Smooth muscle cell (in vitro differentiated cells): ENCODE measurements around the gene HIRIP3. TPM values are rescaled to one million over a fixed set of nuclear protein-coding genes. Genes with fewer than 3 reads are reported as not detected.

Source experiments
- DNase-seq: peaks from one replicate; lab custom pipeline; 2025; ENCODE audit not compliant: unreplicated experiment; lab: John Stamatoyannopoulos, UW
- H2AFZ ChIP-seq: fragments of 200-600 bp; sonication (generic); 2 replicates; pipeline ENCODE4 v1.6.0; 2016; ENCODE audit warnings: antibody characterized with exemption, low read depth, mild to moderate bottlenecking
- H3F3A ChIP-seq: fragments of 200-600 bp; sonication (generic); 2 replicates; pipeline ENCODE4 v1.6.0; 2017; ENCODE audit warnings: antibody characterized with exemption, low read depth
- H3K27ac ChIP-seq: fragments of 200-600 bp; sonication (generic); 2 replicates; pipeline ENCODE4 v1.5.1; 2016; ENCODE audit warnings: low read depth, mild to moderate bottlenecking
- H3K27me3 ChIP-seq: fragments of 200-600 bp; sonication (generic); 2 replicates; pipeline ENCODE4 v1.6.1; 2016; ENCODE audit warnings: low read depth, mild to moderate bottlenecking
- H3K36me3 ChIP-seq: fragments of 200-600 bp; sonication (generic); 2 replicates; pipeline ENCODE4 v1.5.1; 2016; ENCODE audit warnings: low read depth
- H3K4me1 ChIP-seq: fragments of 200-600 bp; sonication (generic); 2 replicates; pipeline ENCODE4 v1.5.1; 2016; ENCODE audit warnings: low read depth
- H3K4me2 ChIP-seq: fragments of 200-600 bp; sonication (generic); 2 replicates; pipeline ENCODE4 v1.6.0; 2016; ENCODE audit warnings: mild to moderate bottlenecking
- H3K4me3 ChIP-seq: fragments of 200-600 bp; sonication (generic); 2 replicates; pipeline ENCODE4 v1.5.1; 2016; ENCODE audit warnings: mild to moderate bottlenecking
- H3K79me2 ChIP-seq: fragments of 200-600 bp; sonication (generic); 2 replicates; pipeline ENCODE4 v1.6.0; 2016; ENCODE audit warnings: low read depth, mild to moderate bottlenecking
- H3K9ac ChIP-seq: fragments of 200-600 bp; sonication (generic); 2 replicates; pipeline ENCODE4 v1.6.0; 2016; ENCODE audit warnings: low read depth
- H3K9me3 ChIP-seq: fragments of 200-600 bp; sonication (generic); replicated peaks from 2 replicates; pipeline ENCODE4 v1.5.1; 2016; ENCODE audit warnings: low read depth
- H4K20me1 ChIP-seq: fragments of 200-600 bp; sonication (generic); 2 replicates; pipeline ENCODE4 v1.6.0; 2016; ENCODE audit warnings: low read depth
- WGBS: methylation state at CpG from one replicate; pipeline ENCODE4 v1.1.7; 2016; ENCODE audit warnings: low lambda C conversion rate; 5-methylcytosine and 5-hydroxymethylcytosine counted together
- polyA plus RNA-seq: library from polyadenylated mRNA; unstranded; fragments of >200 nt; fragmentation: Nextera tagmentation; extraction: Ambion mirVana; gene quantifications from 2 replicates; pipeline ENCODE4 v1.2.1, GENCODE V29; 2016
- total RNA-seq: library from RNA; depleted of rRNA; stranded (reverse); fragments of >200 nt; gene quantifications from 2 replicates; pipeline ENCODE4 v1.2.3, GENCODE V29; 2014
- TF ChIP-seq, protein P1 (sequence below): fragments of 200-600 bp; sonication (generic); IDR thresholded peaks from 2 replicates; pipeline ENCODE4 v1.5.1; 2017; ENCODE audit warnings: borderline replicate concordance, mild to moderate bottlenecking, antibody characterized with exemption; ENCODE audit not compliant: insufficient read depth, poor library complexity, severe bottlenecking

HIRIP3 gene
- total and polyA plus RNA-seq, 2 experiments from 2014 or later: 11.3 to 13.9 TPM

DNA sequence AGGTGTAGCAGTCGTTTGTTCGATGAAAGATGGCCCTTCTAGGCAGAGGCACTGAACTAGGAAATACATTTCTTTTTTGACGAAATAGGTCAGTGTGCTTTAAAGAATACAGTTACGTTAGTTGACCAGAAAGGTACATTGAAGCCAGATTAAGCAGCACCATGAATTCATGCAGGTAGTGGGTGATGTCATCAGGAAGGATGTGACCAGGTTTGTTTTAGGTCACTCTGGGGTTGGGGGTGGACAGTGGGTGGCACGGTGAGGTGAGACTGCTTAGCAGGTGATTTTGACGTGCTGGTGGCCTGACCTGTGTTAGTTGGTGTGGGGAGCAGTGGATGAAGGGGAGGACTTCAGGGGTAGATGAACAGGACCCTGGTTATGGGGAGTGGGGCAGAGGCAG, 4.2 kb upstream of the HIRIP3 start:
- Histone ChIP-seq H3K4me3 (no peak overlapping the region), H3K27me3 (no peaks in the 10 kb centered on the region), H3K4me2 (no peak overlapping the region), H3K36me3 (no peaks in the 10 kb centered on the region), H4K20me1 (no peaks in the 10 kb centered on the region), H3K9ac (no peak overlapping the region), H3K27ac (no peak overlapping the region), H3K9me3 (no peaks in the 10 kb centered on the region), H3K4me1 (peaks cover 10% of the 10 kb centered on the region), H3K79me2 (peaks cover 10% of the 10 kb centered on the region), H2AFZ (no peak overlapping the region), H3F3A (no peaks in the 10 kb centered on the region)
- WGBS: 98% methylated on average over 6 of the region's 6 CpGs
- no peak for DNase-seq
- TF ChIP-seq, protein P1, sequence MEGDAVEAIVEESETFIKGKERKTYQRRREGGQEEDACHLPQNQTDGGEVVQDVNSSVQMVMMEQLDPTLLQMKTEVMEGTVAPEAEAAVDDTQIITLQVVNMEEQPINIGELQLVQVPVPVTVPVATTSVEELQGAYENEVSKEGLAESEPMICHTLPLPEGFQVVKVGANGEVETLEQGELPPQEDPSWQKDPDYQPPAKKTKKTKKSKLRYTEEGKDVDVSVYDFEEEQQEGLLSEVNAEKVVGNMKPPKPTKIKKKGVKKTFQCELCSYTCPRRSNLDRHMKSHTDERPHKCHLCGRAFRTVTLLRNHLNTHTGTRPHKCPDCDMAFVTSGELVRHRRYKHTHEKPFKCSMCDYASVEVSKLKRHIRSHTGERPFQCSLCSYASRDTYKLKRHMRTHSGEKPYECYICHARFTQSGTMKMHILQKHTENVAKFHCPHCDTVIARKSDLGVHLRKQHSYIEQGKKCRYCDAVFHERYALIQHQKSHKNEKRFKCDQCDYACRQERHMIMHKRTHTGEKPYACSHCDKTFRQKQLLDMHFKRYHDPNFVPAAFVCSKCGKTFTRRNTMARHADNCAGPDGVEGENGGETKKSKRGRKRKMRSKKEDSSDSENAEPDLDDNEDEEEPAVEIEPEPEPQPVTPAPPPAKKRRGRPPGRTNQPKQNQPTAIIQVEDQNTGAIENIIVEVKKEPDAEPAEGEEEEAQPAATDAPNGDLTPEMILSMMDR: no peak

DNA sequence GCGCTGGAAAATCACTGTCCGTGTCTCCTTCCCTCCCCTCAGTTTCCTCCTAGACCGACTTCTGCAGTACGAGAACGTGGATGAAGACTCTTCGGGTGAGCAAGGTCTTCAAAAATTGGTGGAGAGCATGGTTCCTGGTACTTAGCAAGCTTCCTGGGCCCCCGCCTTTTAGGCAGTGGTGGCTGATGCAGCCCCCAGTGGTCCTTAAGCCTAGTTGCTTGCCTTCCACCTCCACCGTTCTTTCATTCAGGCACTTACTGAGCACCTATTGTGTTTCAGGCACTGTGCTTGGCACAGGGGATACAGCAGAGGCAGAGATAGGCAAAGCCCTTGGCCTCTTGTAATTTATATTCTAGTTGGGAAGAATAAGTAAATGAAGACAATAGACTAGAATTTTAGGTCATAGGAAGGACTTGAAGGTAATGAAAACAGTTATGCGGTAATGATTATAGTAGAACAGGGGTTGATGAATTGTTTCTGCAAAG, 1.4 kb upstream of the HIRIP3 start:
- Histone ChIP-seq H2AFZ (peak overlapping the region; percentile 98), H3K9ac (peak overlapping the region; percentile 81), H3K27me3 (no peaks in the 10 kb centered on the region), H3K79me2 (peaks cover 10% of the 10 kb centered on the region), H3K27ac (no peak overlapping the region), H3K36me3 (no peaks in the 10 kb centered on the region), H3F3A (no peaks in the 10 kb centered on the region), H3K4me3 (peak overlapping the region; percentile 94), H4K20me1 (no peaks in the 10 kb centered on the region), H3K9me3 (no peaks in the 10 kb centered on the region), H3K4me1 (peaks cover 11% of the 10 kb centered on the region), H3K4me2 (peak overlapping the region; percentile 92)
- no peak for DNase-seq
- TF ChIP-seq, protein P1: no peak
- WGBS: 34% methylated on average over 9 of the region's 9 CpGs

DNA sequence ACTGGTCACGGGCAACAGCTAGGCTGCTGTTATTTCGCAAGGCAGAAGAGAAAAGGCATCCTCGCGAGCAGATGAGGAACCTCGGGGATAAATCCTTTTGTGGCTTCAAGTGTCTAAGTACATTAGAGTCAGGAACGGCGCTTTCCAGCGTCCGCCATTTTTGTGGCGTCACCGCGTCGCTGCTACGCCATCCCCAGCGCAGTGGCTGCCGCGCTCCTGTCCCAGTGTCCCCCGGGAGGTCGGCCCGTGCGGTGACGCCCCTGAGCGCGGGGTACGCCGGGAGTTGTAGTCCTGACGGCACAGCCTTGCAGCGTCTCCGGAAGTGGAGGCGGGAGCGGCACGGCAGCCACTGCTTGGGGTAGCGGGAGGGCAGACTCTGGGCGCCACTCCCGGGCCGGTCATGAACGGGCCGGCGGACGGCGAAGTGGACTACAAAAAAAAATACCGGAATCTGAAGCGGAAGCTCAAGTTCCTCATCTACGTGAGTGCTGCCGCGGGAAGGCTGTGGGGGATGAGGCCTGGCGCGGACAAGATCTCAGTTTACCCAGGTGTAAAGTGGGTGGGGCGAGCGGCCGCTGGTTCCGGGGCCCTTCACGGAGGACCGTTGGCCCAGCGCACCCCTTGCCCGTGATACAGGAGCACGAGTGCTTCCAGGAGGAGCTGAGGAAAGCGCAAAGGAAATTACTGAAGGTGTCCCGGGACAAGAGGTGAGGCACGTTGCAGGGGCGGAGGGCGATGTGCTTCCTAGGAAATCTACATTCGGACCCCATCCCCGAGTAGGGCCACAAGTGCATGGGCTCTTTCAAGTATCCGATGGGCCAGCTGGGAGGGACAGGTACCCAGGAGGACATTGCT, 721 bp upstream of the HIRIP3 start, which contains the start of gene INO80E:
Gene INO80E (plus strand): TSS at position 331 of the 855 bp plus-strand sequence. CDS start 70 bp downstream, at position 401.
- H4K20me1 ChIP-seq: no peaks in the 10 kb centered on the region
- peak within 1 kb of the TSS; percentile 94 for H3K9ac ChIP-seq
- peak within 1 kb of the TSS; percentile 95 for H3K27ac ChIP-seq
- DNase-seq: peak; percentile 84
- 2% methylated on average over 65 of the region's 65 CpGs for WGBS
- peaks cover 10% of the 10 kb centered on the region for H3K79me2 ChIP-seq
- peaks cover 11% of the 10 kb centered on the region for H3K4me1 ChIP-seq
- H3K9me3 ChIP-seq: no peaks in the 10 kb centered on the region
- peak within 1 kb of the TSS; percentile 94 for H3K4me3 ChIP-seq
- TF ChIP-seq, protein P1: no peak
- H3K4me2 ChIP-seq: peak within 1 kb of the TSS; percentile 92
- H3K27me3 ChIP-seq: no peaks in the 10 kb centered on the region
- no peaks in the 10 kb centered on the region for H3F3A ChIP-seq
- H3K36me3 ChIP-seq: no peaks in the 10 kb centered on the region
- peak within 1 kb of the TSS; percentile 98 for H2AFZ ChIP-seq
